Panc1 (cell line): Measurements from ENCODE around the gene SLC16A8.
"Not testable (repeated sequence)": the region's sequence is repeated elsewhere in the genome, so short reads cannot be mapped to it uniquely, and the experiment has no call there.

Experiments used
- POLR2AphosphoS5 ChIP-seq: IDR thresholded peaks from 2 replicates; pipeline ENCODE4 v1.6.1; 2012; ENCODE audit warnings: mild to moderate bottlenecking, low read depth, low read length, moderate library complexity
- TCF7L2 ChIP-seq: IDR thresholded peaks from 2 replicates; pipeline ENCODE4 v1.6.1; 2011; ENCODE audit warnings: mild to moderate bottlenecking, low read depth, low read length, inconsistent platforms
- TF ChIP-seq, protein P1 (sequence below): fragments of 450-650 bp; IDR thresholded peaks from 2 replicates; pipeline ENCODE4 v1.5.1; 2017; ENCODE audit warnings: mild to moderate bottlenecking

DNA sequence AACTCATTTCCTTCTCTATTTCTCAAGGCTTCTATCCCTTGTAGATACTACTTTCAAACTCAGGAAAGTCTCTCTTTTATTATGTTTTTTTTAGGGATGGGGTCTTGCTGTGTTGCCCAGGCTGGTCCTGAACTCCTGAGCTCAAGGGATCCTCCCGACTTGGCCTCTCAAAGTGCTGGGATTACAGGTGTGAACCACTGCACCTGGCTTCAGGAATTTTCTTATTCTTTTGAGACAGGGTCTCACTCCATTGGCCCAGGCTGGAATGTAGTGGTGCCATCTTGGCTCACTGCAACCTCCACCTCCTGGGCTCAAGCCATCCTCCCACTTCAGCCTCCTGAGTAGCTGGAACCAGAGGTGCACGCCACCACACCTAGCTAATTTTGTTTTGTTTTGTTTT lies 4.8 kb downstream of the SLC16A8 start:
- TF ChIP-seq POLR2AphosphoS5, TCF7L2: not testable (repeated sequence)
- TF ChIP-seq, protein P1, sequence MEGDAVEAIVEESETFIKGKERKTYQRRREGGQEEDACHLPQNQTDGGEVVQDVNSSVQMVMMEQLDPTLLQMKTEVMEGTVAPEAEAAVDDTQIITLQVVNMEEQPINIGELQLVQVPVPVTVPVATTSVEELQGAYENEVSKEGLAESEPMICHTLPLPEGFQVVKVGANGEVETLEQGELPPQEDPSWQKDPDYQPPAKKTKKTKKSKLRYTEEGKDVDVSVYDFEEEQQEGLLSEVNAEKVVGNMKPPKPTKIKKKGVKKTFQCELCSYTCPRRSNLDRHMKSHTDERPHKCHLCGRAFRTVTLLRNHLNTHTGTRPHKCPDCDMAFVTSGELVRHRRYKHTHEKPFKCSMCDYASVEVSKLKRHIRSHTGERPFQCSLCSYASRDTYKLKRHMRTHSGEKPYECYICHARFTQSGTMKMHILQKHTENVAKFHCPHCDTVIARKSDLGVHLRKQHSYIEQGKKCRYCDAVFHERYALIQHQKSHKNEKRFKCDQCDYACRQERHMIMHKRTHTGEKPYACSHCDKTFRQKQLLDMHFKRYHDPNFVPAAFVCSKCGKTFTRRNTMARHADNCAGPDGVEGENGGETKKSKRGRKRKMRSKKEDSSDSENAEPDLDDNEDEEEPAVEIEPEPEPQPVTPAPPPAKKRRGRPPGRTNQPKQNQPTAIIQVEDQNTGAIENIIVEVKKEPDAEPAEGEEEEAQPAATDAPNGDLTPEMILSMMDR: not testable (repeated sequence)
